SU-DHL-6 (cell line): Measurements from ENCODE around the gene ZWILCH.

Source experiments
- H2AFZ ChIP-seq: fragments of 200-600 bp; sonication (generic); 2 replicates; pipeline ENCODE4 v1.6.1; 2014; ENCODE audit warnings: low read depth, mild to moderate bottlenecking, moderate library complexity, mixed read lengths, antibody characterized with exemption, low read length; ENCODE audit not compliant: severe bottlenecking
- H3F3A ChIP-seq: fragments of 200-600 bp; shearing (Covaris generic); 2 replicates; pipeline ENCODE4 v1.6.0; 2016; ENCODE audit warnings: antibody characterized with exemption, mild to moderate bottlenecking; ENCODE audit not compliant: insufficient read depth
- H3K27ac ChIP-seq: fragments of 200-600 bp; sonication (generic); 2 replicates; pipeline ENCODE4 v1.5.1; 2016; ENCODE audit warnings: low read depth, mild to moderate bottlenecking, low read length, moderate library complexity, mixed read lengths
- H3K27me3 ChIP-seq: fragments of 200-600 bp; sonication (generic), shearing (Covaris generic); 2 replicates; pipeline ENCODE4 v1.6.0; 2014; ENCODE audit warnings: mild to moderate bottlenecking, low read length
- H3K36me3 ChIP-seq: fragments of 200-600 bp; sonication (generic); 2 replicates; pipeline ENCODE4 v1.6.1; 2014; ENCODE audit warnings: mild to moderate bottlenecking, low read length, mixed read lengths
- H3K4me2 ChIP-seq: fragments of 300-600, 200-600 bp; shearing (Covaris generic), sonication (generic); 2 replicates; pipeline ENCODE4 v1.6.0; 2014; ENCODE audit warnings: low read length, low read depth, mild to moderate bottlenecking; ENCODE audit not compliant: poor library complexity, severe bottlenecking
- H3K4me3 ChIP-seq: fragments of 200-600 bp; sonication (generic); 2 replicates; pipeline ENCODE4 v1.5.1; 2014; ENCODE audit warnings: antibody characterized with exemption, low read length, mild to moderate bottlenecking, mixed read lengths; ENCODE audit not compliant: insufficient read depth, poor library complexity, severe bottlenecking
- H3K79me2 ChIP-seq: fragments of 200-600 bp; sonication (generic); 2 replicates; pipeline ENCODE4 v1.6.1; 2014; ENCODE audit warnings: mild to moderate bottlenecking, low read length, moderate library complexity; ENCODE audit not compliant: insufficient read depth
- H3K9ac ChIP-seq: fragments of 200-600 bp; sonication (generic); 2 replicates; pipeline ENCODE4 v1.7.0; 2014; ENCODE audit warnings: mild to moderate bottlenecking, low read length
- H3K9me2 ChIP-seq: fragments of 200-600 bp; sonication (generic); replicated peaks from 2 replicates; pipeline ENCODE4 v1.6.1; 2014; ENCODE audit warnings: low read length; ENCODE audit not compliant: insufficient read depth
- H3K9me3 ChIP-seq: fragments of 200-600 bp; sonication (generic); 2 replicates; pipeline ENCODE4 v1.6.1; 2014; ENCODE audit warnings: low read length, mixed read lengths; ENCODE audit not compliant: insufficient read depth
- H4K20me1 ChIP-seq: fragments of 200-600 bp; sonication (generic); 2 replicates; pipeline ENCODE4 v1.6.1; 2014; ENCODE audit warnings: low read depth, mild to moderate bottlenecking, antibody characterized with exemption, low read length, moderate library complexity, mixed read lengths
- CTCF ChIP-seq: fragments of 200-600 bp; sonication (generic); IDR thresholded peaks from one replicate; pipeline ENCODE4 v1.5.1; 2017; ENCODE audit warnings: antibody characterized with exemption, mild to moderate bottlenecking, low read length, moderate library complexity; ENCODE audit not compliant: insufficient read depth, poor library complexity, severe bottlenecking
- EZH2phosphoT487 ChIP-seq: fragments of 200-600 bp; sonication (generic), shearing (Covaris generic); conservative IDR thresholded peaks from 2 replicates; pipeline ENCODE4 v1.6.1; 2018; ENCODE audit warnings: mild to moderate bottlenecking, antibody characterized with exemption, low read length, moderate library complexity, mixed read lengths

Gene ZWILCH

GRCh38 chr15:66494262-66494661 lies 10.9 kb upstream of the ZWILCH start:
- no peaks in the 10 kb centered on the region for H3K27me3 ChIP-seq
- peaks cover 14% of the 10 kb centered on the region for H3K79me2 ChIP-seq
- peaks cover 44% of the 10 kb centered on the region for H3F3A ChIP-seq
- no peak overlapping the region for H3K9ac ChIP-seq
- no peaks in the 10 kb centered on the region for H3K9me3 ChIP-seq
- H3K4me2 ChIP-seq = no peak overlapping the region
- no peaks in the 10 kb centered on the region for H3K9me2 ChIP-seq
- H3K36me3 ChIP-seq = peaks cover 18% of the 10 kb centered on the region; the same call in 1 of the 2 replicates
- no peak for TF ChIP-seq CTCF
- TF ChIP-seq EZH2phosphoT487 = no peak
- no peaks in the 10 kb centered on the region for H4K20me1 ChIP-seq
- H3K4me3 ChIP-seq = no peak overlapping the region
- no peak overlapping the region for H3K27ac ChIP-seq
- H2AFZ ChIP-seq = no peak overlapping the region

DNA sequence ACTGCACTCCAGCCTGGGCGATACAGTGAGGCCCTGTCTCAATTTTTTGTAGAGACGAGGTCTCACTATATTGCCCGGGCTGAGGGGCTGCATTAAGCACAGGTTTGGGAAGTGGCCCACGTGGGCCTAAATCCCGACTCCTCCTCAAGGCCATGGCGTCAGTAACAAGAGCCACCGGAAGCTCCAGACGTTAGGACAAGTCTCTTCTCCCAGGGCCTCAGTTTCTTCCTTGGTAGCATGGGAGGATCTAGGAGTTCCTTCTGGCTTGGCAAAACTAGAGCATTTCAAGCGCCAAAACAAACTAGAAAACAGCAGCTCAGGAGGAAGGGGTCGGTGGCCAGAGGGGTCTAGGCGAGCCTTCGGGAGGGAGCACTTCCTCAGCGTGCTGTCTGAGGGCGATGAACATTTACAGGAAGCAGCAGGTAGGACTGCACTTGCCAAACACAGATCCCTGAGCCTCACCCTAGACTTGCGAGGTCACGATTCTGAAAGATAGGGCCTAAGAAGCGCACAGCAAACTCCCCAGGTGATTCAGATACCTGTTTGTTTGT lies 8.1 kb upstream of the ZWILCH start:
- TF ChIP-seq CTCF (no peak), EZH2phosphoT487 (no peak)
- Histone ChIP-seq H3K36me3 (peaks cover 37% of the 10 kb centered on the region), H3K27ac (peak overlapping the region; percentile 71), H4K20me1 (peaks cover 7% of the 10 kb centered on the region), H3K79me2 (peaks cover 21% of the 10 kb centered on the region), H3K4me3 (peak overlapping the region; percentile 82), H3K9me2 (no peaks in the 10 kb centered on the region), H2AFZ (peak overlapping the region; percentile 21), H3K9ac (peak overlapping the region; percentile 89), H3K27me3 (no peaks in the 10 kb centered on the region), H3K9me3 (no peaks in the 10 kb centered on the region), H3F3A (peaks cover 57% of the 10 kb centered on the region), H3K4me2 (peak overlapping the region; percentile 91)

DNA sequence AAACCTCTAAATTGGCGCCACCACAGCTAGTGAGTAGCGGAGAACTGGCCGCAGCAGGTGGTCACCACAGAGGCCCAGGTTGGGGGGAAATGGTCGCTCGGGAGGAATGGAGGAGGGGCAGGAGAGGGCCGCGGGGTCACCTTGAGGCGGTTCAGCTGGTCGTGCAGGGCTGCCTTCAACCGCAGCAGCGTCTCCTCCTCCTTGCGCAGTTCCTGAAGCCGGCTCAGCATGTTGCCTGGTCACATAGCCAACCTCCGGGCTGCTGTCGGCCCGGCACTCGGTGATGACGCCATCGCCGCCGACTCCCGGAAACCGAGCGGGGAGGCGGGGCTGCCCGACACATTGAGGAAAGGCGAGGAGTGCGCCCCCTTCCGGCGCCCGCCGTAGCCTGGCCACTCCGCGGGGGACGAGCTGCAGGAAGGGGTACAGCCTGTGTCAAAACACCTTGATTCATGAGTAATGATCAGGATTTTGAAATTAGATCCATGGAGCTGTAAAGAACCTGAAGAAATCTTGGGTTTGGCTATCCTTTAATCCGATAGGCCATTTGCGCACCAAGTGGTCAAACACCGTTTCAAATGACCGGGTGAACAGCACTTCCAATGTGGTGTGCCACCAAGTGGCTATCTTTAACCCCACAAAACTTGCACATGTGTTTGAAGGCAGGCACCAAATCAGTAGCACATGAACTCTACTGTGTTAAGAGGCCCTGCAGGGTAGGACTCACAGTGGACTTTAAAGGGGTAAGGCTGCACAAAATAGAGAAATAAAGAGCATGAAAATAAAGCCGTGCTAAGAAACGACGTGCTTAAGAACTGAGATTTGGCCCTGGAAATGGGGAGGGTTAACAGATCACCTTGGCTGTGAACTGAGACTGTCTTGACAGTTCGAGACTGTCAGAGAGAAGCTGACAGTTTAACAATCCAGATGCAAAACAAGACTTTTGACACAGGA lies 7.3 kb upstream of the ZWILCH start, which contains the start of gene SNAPC5:
TSS of gene SNAPC5 (minus strand) at position 261 of the 954 bp plus-strand sequence. CDS start at position 230, 31 bp downstream.
- peak within 1 kb of the TSS; percentile 21 for H2AFZ ChIP-seq

More for the DNA sequence above, 7.3 kb upstream of the ZWILCH start, which contains the start of gene SNAPC5:
- H3K36me3 ChIP-seq = peaks cover 37% of the 10 kb centered on the region
- H3F3A ChIP-seq = peaks cover 60% of the 10 kb centered on the region
- peaks cover 13% of the 10 kb centered on the region for H4K20me1 ChIP-seq
- H3K27me3 ChIP-seq = no peaks in the 10 kb centered on the region
- H3K27ac ChIP-seq = peak within 1 kb of the TSS; percentile 71
- peak within 1 kb of the TSS; percentile 91 for H3K4me2 ChIP-seq
- H3K9ac ChIP-seq = peak within 1 kb of the TSS; percentile 89
- no peaks in the 10 kb centered on the region for H3K9me2 ChIP-seq
- peak within 1 kb of the TSS; percentile 82 for H3K4me3 ChIP-seq
- H3K9me3 ChIP-seq = no peaks in the 10 kb centered on the region
- TF ChIP-seq CTCF = peak; percentile 99
- TF ChIP-seq EZH2phosphoT487 = no peak
- H3K79me2 ChIP-seq = peaks cover 29% of the 10 kb centered on the region
